NCI-H2081 (cell line): ENCODE data around the gene TPO.

ENCODE experiments used
- DNase-seq, 2 experiments: peaks; one replicate each; lab custom pipeline; 2025; lab: John Stamatoyannopoulos, UW

Gene TPO

DNA sequence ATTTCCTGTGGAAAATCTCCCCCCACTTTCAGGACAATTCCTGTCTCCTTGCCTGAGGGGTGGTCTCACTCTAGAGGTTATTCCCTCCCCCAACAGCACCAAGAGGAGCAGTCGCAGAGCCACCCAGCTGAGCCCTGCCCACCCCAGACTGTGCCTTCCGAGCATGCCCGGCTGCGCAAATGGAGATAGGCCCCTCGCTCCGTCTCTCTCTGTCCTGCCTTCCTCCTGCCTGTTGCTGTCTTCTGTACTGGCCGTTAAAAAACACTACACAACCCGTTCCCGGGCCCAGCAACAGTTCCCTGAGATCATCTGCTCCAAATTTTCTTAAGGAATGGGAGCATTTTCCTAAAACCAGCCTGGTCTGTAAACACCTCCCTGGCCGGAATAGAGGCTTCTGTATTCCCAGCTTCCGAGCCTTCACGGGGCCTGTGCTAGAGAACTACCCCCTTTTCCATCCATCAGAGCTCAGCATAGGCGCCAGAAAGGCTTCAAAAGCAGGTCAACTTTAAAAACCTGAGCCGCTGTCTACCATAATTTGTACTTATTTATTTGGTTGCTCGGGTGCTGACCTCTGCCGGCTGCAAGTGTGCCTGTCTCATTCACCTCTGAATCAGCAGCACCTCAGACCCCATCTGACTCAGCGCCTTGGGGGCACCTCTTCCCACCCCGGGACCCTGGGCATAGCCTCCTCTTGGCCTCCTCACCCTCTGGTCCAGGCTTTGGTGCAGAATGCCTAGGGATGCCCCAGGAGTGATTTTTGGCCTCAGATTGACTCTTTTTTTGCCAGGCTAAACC lies 171.6 kb downstream of the TPO start:
- no peak for DNase-seq

DNA sequence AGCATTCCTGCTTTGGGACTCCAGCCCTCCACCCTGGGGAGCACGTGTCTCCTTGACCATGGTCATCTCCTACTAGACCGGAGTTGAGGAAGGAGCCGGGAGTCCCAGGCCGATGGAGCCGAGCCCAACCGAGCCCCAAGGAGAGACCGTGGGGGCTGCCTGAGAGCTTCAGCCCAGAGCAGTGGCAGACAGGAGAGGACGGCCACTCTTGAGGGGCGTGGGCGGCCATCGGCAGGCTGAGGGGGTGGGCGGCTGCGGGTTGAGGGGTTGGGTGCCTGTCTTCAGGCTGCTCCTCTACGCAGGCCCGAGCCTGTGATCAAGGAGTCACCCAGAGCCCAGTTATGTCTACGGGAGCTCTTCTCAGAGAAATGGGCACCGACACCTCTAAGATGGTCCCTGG lies 172.4 kb downstream of the TPO start:
- DNase-seq, result no peak

- no peak for DNase-seq
Observed at GRCh38 chr2:1586251-1586922, 173.1 kb downstream of the TPO start.

GRCh38 chr2:1586923-1587840 lies 173.9 kb downstream of the TPO start:
- DNase-seq, result no peak

DNA sequence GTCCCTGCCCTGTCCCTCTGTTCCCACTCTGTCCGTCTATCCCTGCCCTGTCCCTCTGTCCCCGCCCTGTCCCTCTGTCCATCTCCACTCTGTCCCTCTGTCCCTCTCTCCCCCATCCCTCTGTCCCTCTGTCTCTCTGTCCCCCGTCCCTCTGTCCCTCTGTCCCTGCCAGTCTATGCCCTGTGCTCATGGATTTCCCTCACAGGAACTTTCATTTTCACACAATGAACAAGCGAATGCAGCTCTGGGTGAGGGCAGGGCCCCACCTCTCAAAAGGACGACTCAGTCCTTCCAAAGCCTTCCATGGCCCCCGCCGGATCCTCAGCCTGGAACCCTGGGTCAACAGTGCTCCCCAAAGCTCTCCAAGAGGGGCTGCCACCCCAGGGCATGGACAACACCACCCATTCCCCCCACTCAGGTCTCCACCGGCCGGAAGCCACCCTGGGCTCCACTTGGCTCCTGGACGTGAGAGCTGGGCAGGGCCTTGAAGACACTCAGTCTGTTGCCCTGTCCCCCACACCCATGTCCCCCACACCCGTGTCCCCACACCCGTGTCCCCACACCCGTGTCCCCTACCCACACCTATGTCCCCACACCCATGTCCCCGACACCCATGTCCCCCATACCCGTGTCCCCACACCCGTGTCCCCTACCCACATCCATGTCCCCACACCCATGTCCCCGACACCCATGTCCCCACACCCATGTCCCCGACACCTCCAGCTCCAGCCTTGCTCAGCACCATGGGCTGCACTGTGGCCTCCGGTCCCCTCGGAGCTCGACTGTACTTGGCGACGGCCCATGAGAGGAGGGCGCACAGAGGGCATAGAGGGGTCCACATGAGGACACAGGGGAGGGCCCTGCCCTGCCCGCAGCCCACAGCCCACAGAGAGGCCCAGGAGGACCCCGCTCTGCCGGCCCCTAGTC lies 175.1 kb downstream of the TPO start:
- DNase-seq, result no peak

DNA sequence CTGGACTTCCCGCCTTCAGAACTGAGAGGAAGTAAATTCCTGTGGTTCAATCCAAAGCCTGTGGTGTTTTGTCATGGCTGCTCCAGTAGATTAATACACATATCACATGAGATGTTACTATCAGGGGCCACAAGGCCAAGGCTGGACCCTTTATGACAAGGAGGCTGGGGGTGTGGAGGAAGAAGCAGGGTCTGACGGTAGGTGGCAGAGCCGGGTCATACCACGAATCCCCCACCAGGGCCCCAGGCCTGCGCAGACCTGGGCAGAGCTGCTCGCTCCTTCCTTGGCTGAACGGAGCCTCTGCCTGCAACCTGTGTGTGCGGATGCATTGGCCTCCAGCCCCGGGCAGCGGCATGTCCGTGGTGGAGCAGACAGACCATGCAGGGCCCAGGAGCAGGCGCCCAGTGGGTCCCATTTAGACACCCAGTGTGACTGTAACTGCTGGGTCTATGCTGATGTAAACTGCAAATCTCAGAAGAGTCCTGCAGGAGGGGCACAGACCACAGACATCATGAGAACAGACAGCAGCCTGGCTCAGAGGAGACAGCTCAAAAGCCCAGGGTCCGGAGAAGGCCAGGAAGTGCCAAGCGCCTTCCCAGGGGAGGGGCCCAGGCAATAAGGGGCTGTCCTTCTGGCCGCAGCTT lies 175.8 kb downstream of the TPO start:
- DNase-seq, result no peak

DNA sequence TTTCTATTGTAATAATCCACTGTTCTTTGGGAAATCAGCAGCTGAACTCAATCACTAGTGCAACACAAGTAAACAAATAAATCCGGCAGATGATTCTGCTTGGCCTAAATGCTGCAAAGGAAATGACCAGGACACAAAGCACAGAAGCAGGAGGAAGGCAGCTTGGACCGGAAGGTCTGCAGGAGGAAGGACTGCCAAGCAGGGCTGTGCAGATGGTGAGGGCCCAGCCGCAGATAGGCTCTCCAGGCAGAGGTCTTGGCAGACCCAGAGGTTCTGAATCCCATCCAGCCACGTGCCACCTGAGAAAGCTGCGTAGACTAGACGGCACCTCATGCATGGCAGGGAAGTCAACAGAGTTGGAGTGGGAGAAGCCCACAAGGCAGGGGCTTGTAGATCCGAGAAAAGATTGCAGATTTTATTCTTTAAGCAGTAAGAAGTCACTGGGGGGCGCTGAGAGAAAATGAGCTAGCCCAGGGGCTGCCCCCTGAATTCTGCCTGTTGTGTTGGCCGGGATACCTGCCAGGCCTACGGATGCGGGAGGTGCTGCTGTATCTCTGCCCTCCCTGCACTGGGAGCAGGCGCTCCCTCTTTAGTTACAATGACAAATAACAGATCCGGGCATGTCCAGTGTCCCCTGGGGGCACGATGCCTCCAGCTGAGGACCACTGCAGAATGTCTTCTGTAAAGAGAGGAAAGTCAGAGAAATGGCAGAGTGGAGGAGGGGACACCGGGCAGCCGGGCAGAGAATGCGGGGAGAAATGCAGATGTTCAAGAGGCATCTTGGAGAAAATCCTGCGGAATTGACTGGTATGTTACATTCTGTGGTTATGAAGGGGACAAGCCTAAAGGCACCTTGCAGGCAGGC lies 177.6 kb downstream of the TPO start:
- no peak for DNase-seq

- no peak for DNase-seq
Observed at GRCh38 chr2:1591461-1591770, 178.2 kb downstream of the TPO start.
